Nephron progenitor cell (in vitro differentiated cells): ENCODE measurements around the gene ANKAR.
A peak's percentile ranks its signal among the peaks of the same experiment; 100 is the strongest.

Source experiments
- DNase-seq: peaks from one replicate; pipeline ENCODE4 v3.0.0; 2021
- H3K27ac Mint-ChIP-seq: 2 replicates; pipeline ENCODE4 v1.8.0; 2021; ENCODE audit warnings: mild to moderate bottlenecking, moderate library complexity, mixed read lengths
- H3K27me3 Mint-ChIP-seq: 2 replicates; pipeline ENCODE4 v1.8.0; 2021; ENCODE audit warnings: mild to moderate bottlenecking, low read depth, mixed read lengths; ENCODE audit not compliant: poor library complexity
- H3K36me3 Mint-ChIP-seq: 2 replicates; pipeline ENCODE4 v1.8.0; 2021; ENCODE audit warnings: low read depth, mixed read lengths
- H3K4me1 Mint-ChIP-seq: 2 replicates; pipeline ENCODE4 v1.8.0; 2021; ENCODE audit warnings: mixed read lengths
- H3K4me3 Mint-ChIP-seq: 2 replicates; pipeline ENCODE4 v1.8.0; 2021; ENCODE audit warnings: mild to moderate bottlenecking, moderate library complexity, mixed read lengths
- H3K9me3 Mint-ChIP-seq: 2 replicates; pipeline ENCODE4 v1.8.0; 2021; ENCODE audit warnings: mild to moderate bottlenecking, moderate library complexity, mixed read lengths
- CTCF ChIP-seq: fragments of 200-600 bp; sonication (generic); IDR thresholded peaks from 2 replicates; pipeline ENCODE4 v1.5.0; 2021; ENCODE audit warnings: antibody characterized with exemption

Gene ANKAR

GRCh38 chr2:189629531-189630453, 44.7 kb upstream of the ANKAR start:
- Mint-ChIP-seq H3K4me1 (peaks cover 19% of the 10 kb centered on the region), H3K27ac (peak overlapping the region; percentile 93), H3K36me3 (no peaks in the 10 kb centered on the region), H3K27me3 (no peaks in the 10 kb centered on the region), H3K4me3 (no peak overlapping the region), H3K9me3 (no peaks in the 10 kb centered on the region)
- DNase-seq: no peak
- TF ChIP-seq CTCF: no peak

- no peak overlapping the region for H3K4me3 Mint-ChIP-seq
- H3K36me3 Mint-ChIP-seq: no peaks in the 10 kb centered on the region
- no peak for DNase-seq
- no peaks in the 10 kb centered on the region for H3K27me3 Mint-ChIP-seq
- H3K4me1 Mint-ChIP-seq: peaks cover 18% of the 10 kb centered on the region
- no peak for TF ChIP-seq CTCF
- no peak overlapping the region for H3K27ac Mint-ChIP-seq
- no peaks in the 10 kb centered on the region for H3K9me3 Mint-ChIP-seq
Observed at GRCh38 chr2:189631849-189632248, 42.6 kb upstream of the ANKAR start.

- Mint-ChIP-seq H3K27me3 (no peaks in the 10 kb centered on the region), H3K4me3 (no peak overlapping the region), H3K4me1 (peaks cover 18% of the 10 kb centered on the region), H3K36me3 (no peaks in the 10 kb centered on the region), H3K9me3 (no peaks in the 10 kb centered on the region), H3K27ac (no peak overlapping the region)
- DNase-seq: no peak
- TF ChIP-seq CTCF: peak; percentile 29
Observed at GRCh38 chr2:189633392-189633811, 41.1 kb upstream of the ANKAR start.

- no peak for DNase-seq
- Mint-ChIP-seq H3K9me3 (no peaks in the 10 kb centered on the region), H3K27me3 (peaks cover 3% of the 10 kb centered on the region), H3K4me3 (no peak overlapping the region), H3K27ac (no peak overlapping the region), H3K36me3 (no peaks in the 10 kb centered on the region), H3K4me1 (peaks cover 6% of the 10 kb centered on the region)
- no peak for TF ChIP-seq CTCF
Observed at GRCh38 chr2:189635353-189635752, 39.1 kb upstream of the ANKAR start.

GRCh38 chr2:189638301-189639006, 36.0 kb upstream of the ANKAR start:
- no peak overlapping the region for H3K27ac Mint-ChIP-seq
- no peak overlapping the region for H3K4me3 Mint-ChIP-seq
- no peak for TF ChIP-seq CTCF
- H3K36me3 Mint-ChIP-seq: no peaks in the 10 kb centered on the region
- peaks cover 12% of the 10 kb centered on the region for H3K4me1 Mint-ChIP-seq
- H3K27me3 Mint-ChIP-seq: peaks cover 3% of the 10 kb centered on the region
- no peaks in the 10 kb centered on the region for H3K9me3 Mint-ChIP-seq
- DNase-seq: no peak
